LNCaP clone FGC (cell line): Measurements from ENCODE around the gene ZNF786.

Experiments
- DNase-seq: peaks from one replicate; pipeline ENCODE4 v3.0.0-alpha.2; 2011; ENCODE audit warnings: low read depth
- H3K4me3 ChIP-seq: 2 replicates; pipeline ENCODE4 v1.5.1; 2011; ENCODE audit warnings: mild to moderate bottlenecking, low read depth, low read length, control low read depth
- CTCF ChIP-seq: IDR thresholded peaks from 2 replicates; pipeline ENCODE4 v1.5.1; 2012; ENCODE audit warnings: mild to moderate bottlenecking; ENCODE audit not compliant: control insufficient read depth, insufficient read depth; ENCODE audit errors: extremely low read depth

ZNF786 gene

GRCh38 chr7:149125863-149126661 is 35.5 kb upstream of the ZNF786 start, which contains the start of gene ZNF425:
Gene ZNF425 (minus strand): TSS chr7:149126324. CDS start chr7:149126213, 111 bp downstream.
- TF ChIP-seq CTCF: peak; percentile 92
- DNase-seq: peak; percentile 65
- H3K4me3 ChIP-seq: peak within 1 kb of the TSS; percentile 94

GRCh38 chr7:149125189-149125862 is 34.8 kb upstream of the ZNF786 start:
- TF ChIP-seq CTCF: no peak
- H3K4me3 ChIP-seq: peak overlapping the region; percentile 94
- DNase-seq: no peak

GRCh38 chr7:149109969-149110368 is 19.5 kb upstream of the ZNF786 start:
- no peak for TF ChIP-seq CTCF
- no peak overlapping the region for H3K4me3 ChIP-seq
- no peak for DNase-seq

- no peak overlapping the region for H3K4me3 ChIP-seq
- DNase-seq: no peak
- no peak for TF ChIP-seq CTCF
These were observed 14.2 kb upstream of the ZNF786 start for GRCh38 chr7:149104749-149105148.

GRCh38 chr7:149104214-149104613 is 13.7 kb upstream of the ZNF786 start:
- no peak overlapping the region for H3K4me3 ChIP-seq
- no peak for DNase-seq
- TF ChIP-seq CTCF: no peak

GRCh38 chr7:149103424-149103823 is 12.9 kb upstream of the ZNF786 start:
- TF ChIP-seq CTCF: no peak
- DNase-seq: no peak
- no peak overlapping the region for H3K4me3 ChIP-seq
